IMR-90 (cell line): ENCODE results near the gene ARHGEF40. TPM values are rescaled to one million over a fixed set of nuclear protein-coding genes. Genes with fewer than 3 reads are reported as not detected.

ENCODE experiments used
- ATAC-seq: fragments of 200-7000 bp; cut with Tn5 transposase; 2 replicates; pipeline ENCODE4 v1.9.1; 2020; ENCODE audit warnings: low read depth, mild to moderate bottlenecking, moderate library complexity
- BruUV-seq: library from RNA; stranded (reverse); fragments of 400-500 nt; replicated peaks from 2 replicates; lab custom pipeline; 2021; lab: Mats Ljungman, UMichigan
- CTCF ChIA-PET: fragments of 300-600 bp; formaldehyde crosslinking; extraction: SDS; loops from one replicate; lab custom pipeline; 2021; ENCODE audit warnings: antibody characterized with exemption; lab: Yijun Ruan, JAX
- POLR2A ChIA-PET: fragments of 300-600 bp; sonication (Branson Sonifier 250); formaldehyde crosslinking; loops from one replicate; lab custom pipeline; 2022; ENCODE audit warnings: antibody characterized with exemption; ENCODE audit not compliant: unreplicated experiment; lab: Charles Lee
- DNase-seq: peaks from one replicate; pipeline ENCODE4 v3.0.0; 2013
- H2AFZ ChIP-seq: replicated peaks from 2 replicates; pipeline ENCODE3; 2013; ENCODE audit warnings: low read length, mild to moderate bottlenecking; ENCODE audit not compliant: poor library complexity
- H2AK5ac ChIP-seq: 2 replicates; pipeline ENCODE4 v1.6.1; 2013; ENCODE audit warnings: low read depth, low read length, inconsistent platforms
- H2AK9ac ChIP-seq: replicated peaks from 2 replicates; pipeline ENCODE3; 2013; ENCODE audit warnings: mild to moderate bottlenecking, low read depth, low read length, moderate library complexity; ENCODE audit not compliant: poor library complexity
- H2BK120ac ChIP-seq: 2 replicates; pipeline ENCODE4 v1.6.1; 2013; ENCODE audit warnings: low read depth, low read length, inconsistent platforms
- H2BK15ac ChIP-seq: 3 replicates; pipeline ENCODE4 v1.6.1; 2013; ENCODE audit warnings: low read depth, low read length, inconsistent platforms
- H2BK20ac ChIP-seq: 2 replicates; pipeline ENCODE4 v1.6.1; 2013; ENCODE audit warnings: low read depth, mild to moderate bottlenecking, inconsistent platforms, low read length, moderate library complexity
- H2BK5ac ChIP-seq: 2 replicates; pipeline ENCODE4 v1.6.1; 2013; ENCODE audit warnings: mild to moderate bottlenecking, low read depth, low read length, inconsistent platforms; ENCODE audit not compliant: poor library complexity, severe bottlenecking
- H3K14ac ChIP-seq: replicated peaks from 2 replicates; pipeline ENCODE4 v1.6.1; 2013; ENCODE audit warnings: low read depth, low read length, inconsistent platforms
- H3K18ac ChIP-seq: 2 replicates; pipeline ENCODE4 v1.6.1; 2013; ENCODE audit warnings: low read depth, low read length, control low read depth
- H3K23ac ChIP-seq: 2 replicates; pipeline ENCODE4 v1.6.1; 2013; ENCODE audit warnings: low read depth, low read length, inconsistent platforms
- H3K27ac ChIP-seq: 2 replicates; pipeline ENCODE4 v1.5.1; 2013; ENCODE audit warnings: mild to moderate bottlenecking, control low read depth, low read length; ENCODE audit not compliant: insufficient read depth
- H3K27me3 ChIP-seq: 2 replicates; pipeline ENCODE4 v1.6.1; 2013; ENCODE audit warnings: low read length; ENCODE audit not compliant: control insufficient read depth, insufficient read depth
- H3K36me3 ChIP-seq: 2 replicates; pipeline ENCODE4 v1.6.1; 2013; ENCODE audit warnings: low read length, mixed read lengths; ENCODE audit not compliant: control insufficient read depth, insufficient read depth
- H3K4ac ChIP-seq: 2 replicates; pipeline ENCODE4 v1.6.1; 2013; ENCODE audit warnings: low read depth, low read length, inconsistent platforms
- H3K4me1 ChIP-seq: 2 replicates; pipeline ENCODE4 v1.6.1; 2013; ENCODE audit warnings: low read length, mixed read lengths; ENCODE audit not compliant: control insufficient read depth, insufficient read depth
- H3K4me2 ChIP-seq: 2 replicates; pipeline ENCODE4 v1.6.1; 2013; ENCODE audit warnings: low read depth, mild to moderate bottlenecking, control low read depth, low read length, moderate library complexity
- H3K4me3 ChIP-seq: 2 replicates; pipeline ENCODE4 v1.5.1; 2013; ENCODE audit warnings: low read depth, mild to moderate bottlenecking, control low read depth, low read length, moderate library complexity; ENCODE audit not compliant: insufficient read depth
- H3K56ac ChIP-seq: 2 replicates; pipeline ENCODE4 v1.6.1; 2013; ENCODE audit warnings: low read length, inconsistent platforms; ENCODE audit not compliant: insufficient read depth; ENCODE audit errors: extremely low read depth
- H3K79me1 ChIP-seq, 2 experiments: 2 replicates each; pipeline ENCODE4 v1.6.1; 2013; ENCODE audit warnings: low read length in 2 of 2, inconsistent platforms in 1 of 2, low read depth in 1 of 2
- H3K9ac ChIP-seq: 2 replicates; pipeline ENCODE4 v1.6.1; 2013; ENCODE audit warnings: low read depth, low read length, control low read depth
- H3K9me1 ChIP-seq: 2 replicates; pipeline ENCODE4 v1.6.1; 2013; ENCODE audit warnings: low read length, inconsistent platforms; ENCODE audit not compliant: insufficient read depth
- H3K9me3 ChIP-seq: 2 replicates; pipeline ENCODE4 v1.6.1; 2013; ENCODE audit warnings: low read length; ENCODE audit not compliant: control insufficient read depth, insufficient read depth
- H4K20me1 ChIP-seq: 2 replicates; pipeline ENCODE4 v1.6.1; 2013; ENCODE audit warnings: low read length, inconsistent platforms; ENCODE audit not compliant: insufficient read depth
- H4K5ac ChIP-seq: 2 replicates; pipeline ENCODE4 v1.6.1; 2013; ENCODE audit warnings: mild to moderate bottlenecking, low read depth, low read length, control low read depth
- H4K8ac ChIP-seq, 2 experiments: 2 replicates each; pipeline ENCODE4 v1.6.1; 2013; ENCODE audit warnings: low read depth in 2 of 2, low read length in 2 of 2, control low read depth in 1 of 2, inconsistent platforms in 1 of 2
- H4K91ac ChIP-seq: 2 replicates; pipeline ENCODE4 v1.6.1; 2013; ENCODE audit warnings: low read depth, low read length, inconsistent platforms; ENCODE audit not compliant: insufficient read depth
- BHLHE40 ChIP-seq: fragments of 150-350 bp; IDR thresholded peaks from 2 replicates; pipeline ENCODE4 v1.6.1; 2016; ENCODE audit warnings: mild to moderate bottlenecking, low read depth, low read length
- CEBPB ChIP-seq: IDR thresholded peaks from 2 replicates; pipeline ENCODE4 v1.6.1; 2012; ENCODE audit warnings: low read depth, low read length, improper control_type of control experiment
- CHD1 ChIP-seq: IDR thresholded peaks from 2 replicates; pipeline ENCODE4 v1.6.1; 2012; ENCODE audit warnings: low read depth, low read length, improper control_type of control experiment
- FOS ChIP-seq: fragments of 150-350 bp; IDR thresholded peaks from 2 replicates; pipeline ENCODE4 v1.6.1; 2016; ENCODE audit warnings: low read depth, low read length
- MAFK ChIP-seq: IDR thresholded peaks from 2 replicates; pipeline ENCODE4 v1.6.1; 2012; ENCODE audit warnings: low read depth, low read length, improper control_type of control experiment
- MAZ ChIP-seq: IDR thresholded peaks from 2 replicates; pipeline ENCODE4 v1.6.1; 2012; ENCODE audit warnings: low read depth, mild to moderate bottlenecking, low read length, improper control_type of control experiment, moderate library complexity, borderline replicate concordance
- MXI1 ChIP-seq: IDR thresholded peaks from 2 replicates; pipeline ENCODE4 v1.6.1; 2012; ENCODE audit warnings: low read depth, mild to moderate bottlenecking, low read length, moderate library complexity, borderline replicate concordance
- NFE2L2 ChIP-seq: fragments of 150-350 bp; IDR thresholded peaks from 2 replicates; pipeline ENCODE4 v1.6.1; 2016; ENCODE audit warnings: low read depth, mild to moderate bottlenecking, low read length
- POLR2A ChIP-seq: IDR thresholded peaks from 2 replicates; pipeline ENCODE4 v1.6.1; 2012; ENCODE audit warnings: mild to moderate bottlenecking, low read depth, low read length
- RAD21 ChIP-seq: IDR thresholded peaks from 2 replicates; pipeline ENCODE4 v1.6.1; 2012; ENCODE audit warnings: low read length, improper control_type of control experiment
- RFX5 ChIP-seq: IDR thresholded peaks from 2 replicates; pipeline ENCODE4 v1.8.0; 2012; ENCODE audit warnings: low read depth, mild to moderate bottlenecking, low read length, moderate library complexity
- SMC3 ChIP-seq: fragments of 150-350 bp; IDR thresholded peaks from 2 replicates; pipeline ENCODE4 v1.6.1; 2016; ENCODE audit warnings: low read depth, mild to moderate bottlenecking, antibody characterized with exemption, low read length, moderate library complexity
- WGBS, 2 experiments: methylation state at CpG; one replicate each; pipeline versions ENCODE4 v1.1.5 to v1.1.7; 2013; ENCODE audit warnings: missing lambda C conversion rate in 2 of 2; ENCODE audit not compliant: insufficient read length in 1 of 2; ENCODE audit errors: extremely low coverage in 2 of 2; 5-methylcytosine and 5-hydroxymethylcytosine counted together
- dilution Hi-C: fragments of 300-500 bp; cut with HindIII; formaldehyde crosslinking; loops from one replicate; pipeline ENCODE4 v1.14.3; 2018; ENCODE audit warnings: low sequenced_read_pairs; ENCODE audit not compliant: unreplicated experiment
- in situ Hi-C: fragments of 300-500 bp; cut with MboI; formaldehyde crosslinking; loops from 3 replicates; pipeline ENCODE4 v1.14.3; 2019; ENCODE audit warnings: low sequenced_read_pairs, inconsistent platforms, mixed read lengths
- intact Hi-C: fragments of 100-400 bp; cut with micrococcal nuclease; formaldehyde crosslinking; loops from 2 replicates; pipeline ENCODE4 v1.10.0; 2022
- polyA plus RNA-seq, 3 experiments: library from polyadenylated mRNA; depleted of rRNA; stranded (reverse); fragments of >200 nt; gene quantifications; 2 replicates each; pipeline ENCODE4 v1.2.3, GENCODE V29; 2012; ENCODE audit warnings: low replicate concordance in 1 of 3
- total RNA-seq: library from RNA; depleted of rRNA; stranded (reverse); fragments of >200 nt; gene quantifications from 2 replicates; pipeline ENCODE4 v1.2.3, GENCODE V29; 2012
- TF ChIP-seq, protein P1 (sequence below): fragments of 150-350 bp; IDR thresholded peaks from 2 replicates; pipeline ENCODE4 v1.6.1; 2017; ENCODE audit warnings: mild to moderate bottlenecking, antibody characterized with exemption, low read length, low read depth
- TF ChIP-seq, protein P2 (sequence below): fragments of 150-350 bp; IDR thresholded peaks from 2 replicates; pipeline ENCODE4 v1.6.1; 2016; ENCODE audit warnings: low read depth, mild to moderate bottlenecking, low read length, moderate library complexity, borderline replicate concordance
- TF ChIP-seq, protein P3 (sequence below): conservative IDR thresholded peaks from 2 replicates; pipeline ENCODE4 v1.5.1; 2012; ENCODE audit warnings: mild to moderate bottlenecking, low read depth, low read length, improper control_type of control experiment

Gene ARHGEF40
- total and polyA plus RNA-seq, 2 of the 4 experiments (the other 2 are of a cell fraction), result 18.1 to 58.4 TPM

DNA sequence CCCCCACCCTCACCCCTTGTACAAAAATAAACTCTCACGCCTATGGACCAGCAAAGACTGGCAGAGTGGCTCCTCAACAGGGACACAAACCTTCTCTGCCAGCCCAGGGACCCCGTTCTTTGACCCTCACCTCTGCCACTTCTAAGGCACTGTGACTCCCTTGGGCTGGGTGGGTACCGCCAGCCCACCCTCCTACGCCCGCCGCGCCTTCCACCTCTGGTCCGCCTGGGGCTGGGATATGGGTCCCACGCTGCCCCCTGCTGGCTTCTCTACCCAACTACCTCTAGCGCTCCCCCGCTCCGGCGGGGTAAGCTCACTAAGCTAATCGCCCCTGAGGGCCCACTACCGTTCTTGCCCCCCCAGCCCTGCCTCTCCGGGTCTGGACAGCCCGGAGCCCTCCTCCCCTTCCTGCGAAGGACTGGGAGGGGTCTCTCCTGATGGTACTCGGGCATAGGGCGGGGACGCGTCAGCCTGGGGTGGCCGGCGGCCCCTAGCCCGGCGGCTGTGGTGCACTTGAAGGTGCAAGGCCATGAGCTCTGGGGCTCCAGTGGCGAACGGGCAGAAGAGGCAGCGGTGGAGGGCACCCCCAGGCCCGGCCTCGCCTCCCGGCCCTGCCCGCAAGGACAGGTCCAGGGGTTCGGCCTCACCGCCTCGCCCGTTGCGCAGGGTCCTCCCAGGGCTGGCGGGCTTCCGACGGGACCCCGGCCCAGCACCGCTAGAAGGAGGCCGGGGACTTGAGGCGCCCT is 20.3 kb downstream of the ARHGEF40 start:
- no peak for TF ChIP-seq NFE2L2
- no peak for TF ChIP-seq POLR2A
- TF ChIP-seq, protein P1, sequence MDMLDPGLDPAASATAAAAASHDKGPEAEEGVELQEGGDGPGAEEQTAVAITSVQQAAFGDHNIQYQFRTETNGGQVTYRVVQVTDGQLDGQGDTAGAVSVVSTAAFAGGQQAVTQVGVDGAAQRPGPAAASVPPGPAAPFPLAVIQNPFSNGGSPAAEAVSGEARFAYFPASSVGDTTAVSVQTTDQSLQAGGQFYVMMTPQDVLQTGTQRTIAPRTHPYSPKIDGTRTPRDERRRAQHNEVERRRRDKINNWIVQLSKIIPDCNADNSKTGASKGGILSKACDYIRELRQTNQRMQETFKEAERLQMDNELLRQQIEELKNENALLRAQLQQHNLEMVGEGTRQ, result no peak
- no peak for TF ChIP-seq MAFK
- no peak for TF ChIP-seq CHD1
- TF ChIP-seq, protein P2, sequence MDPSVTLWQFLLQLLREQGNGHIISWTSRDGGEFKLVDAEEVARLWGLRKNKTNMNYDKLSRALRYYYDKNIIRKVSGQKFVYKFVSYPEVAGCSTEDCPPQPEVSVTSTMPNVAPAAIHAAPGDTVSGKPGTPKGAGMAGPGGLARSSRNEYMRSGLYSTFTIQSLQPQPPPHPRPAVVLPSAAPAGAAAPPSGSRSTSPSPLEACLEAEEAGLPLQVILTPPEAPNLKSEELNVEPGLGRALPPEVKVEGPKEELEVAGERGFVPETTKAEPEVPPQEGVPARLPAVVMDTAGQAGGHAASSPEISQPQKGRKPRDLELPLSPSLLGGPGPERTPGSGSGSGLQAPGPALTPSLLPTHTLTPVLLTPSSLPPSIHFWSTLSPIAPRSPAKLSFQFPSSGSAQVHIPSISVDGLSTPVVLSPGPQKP, result no peak
- no peak for TF ChIP-seq BHLHE40
- no peak for TF ChIP-seq FOS
- TF ChIP-seq, protein P3, sequence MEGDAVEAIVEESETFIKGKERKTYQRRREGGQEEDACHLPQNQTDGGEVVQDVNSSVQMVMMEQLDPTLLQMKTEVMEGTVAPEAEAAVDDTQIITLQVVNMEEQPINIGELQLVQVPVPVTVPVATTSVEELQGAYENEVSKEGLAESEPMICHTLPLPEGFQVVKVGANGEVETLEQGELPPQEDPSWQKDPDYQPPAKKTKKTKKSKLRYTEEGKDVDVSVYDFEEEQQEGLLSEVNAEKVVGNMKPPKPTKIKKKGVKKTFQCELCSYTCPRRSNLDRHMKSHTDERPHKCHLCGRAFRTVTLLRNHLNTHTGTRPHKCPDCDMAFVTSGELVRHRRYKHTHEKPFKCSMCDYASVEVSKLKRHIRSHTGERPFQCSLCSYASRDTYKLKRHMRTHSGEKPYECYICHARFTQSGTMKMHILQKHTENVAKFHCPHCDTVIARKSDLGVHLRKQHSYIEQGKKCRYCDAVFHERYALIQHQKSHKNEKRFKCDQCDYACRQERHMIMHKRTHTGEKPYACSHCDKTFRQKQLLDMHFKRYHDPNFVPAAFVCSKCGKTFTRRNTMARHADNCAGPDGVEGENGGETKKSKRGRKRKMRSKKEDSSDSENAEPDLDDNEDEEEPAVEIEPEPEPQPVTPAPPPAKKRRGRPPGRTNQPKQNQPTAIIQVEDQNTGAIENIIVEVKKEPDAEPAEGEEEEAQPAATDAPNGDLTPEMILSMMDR, result peak; percentile 43
- no peak for TF ChIP-seq MXI1
- TF ChIP-seq SMC3, result peak; percentile 28; the same call in 1 of the 2 replicates
- no peak for TF ChIP-seq MAZ
- TF ChIP-seq CEBPB, result no peak
- peak; percentile 51 for TF ChIP-seq RAD21
- TF ChIP-seq RFX5, result no peak
- H3K27me3 ChIP-seq, result no peaks in the 10 kb centered on the region

More for the DNA sequence above, 20.3 kb downstream of the ARHGEF40 start:
- Histone ChIP-seq H4K8ac (no peak overlapping the region), H3K14ac (no peak overlapping the region), H3K23ac (no peak overlapping the region), H4K20me1 (peaks cover 6% of the 10 kb centered on the region), H4K91ac (no peak overlapping the region), H3K56ac (no peak overlapping the region), H2AK5ac (no peak overlapping the region), H2BK15ac (no peak overlapping the region), H3K9ac (no peak overlapping the region), H4K5ac (no peak overlapping the region), H2AFZ (no peak overlapping the region), H3K4me2 (no peak overlapping the region), H3K18ac (no peak overlapping the region), H3K9me1 (0 out of 2 replicates have a peak, but pooled peaks cover 2% of the 10 kb centered on the region), H3K27ac (no peak overlapping the region), H3K4me3 (no peak overlapping the region), H2AK9ac (no peak overlapping the region), H2BK20ac (no peak overlapping the region), H2BK5ac (no peak overlapping the region), H3K4ac (no peak overlapping the region), H3K9me3 (no peaks in the 10 kb centered on the region), H3K79me1 (peaks cover 3 to 11% of the 10 kb centered on the region in 2 experiments; a peak in 2 of 4 replicates), H3K36me3 (peaks cover 37% of the 10 kb centered on the region), H2BK120ac (no peak overlapping the region), H3K4me1 (peaks cover 15% of the 10 kb centered on the region)
- ATAC-seq (no peak), DNase-seq (no peak)
- CTCF ChIA-PET, result interaction anchor here (2.5 kb wide), 1 partner anchor 22 kb away, joined by 10 read pairs; no protein-coding TSS in a partner anchor
- dilution Hi-C loops, result no loop called here
- no TSS peak for BruUV-seq
- POLR2A ChIA-PET, result no interaction called here
- WGBS, 2 experiments, result 92% methylated on average over 11 of the region's 45 CpGs; no CpG with 5 or more reads in 1 of the 2 experiments
- in situ Hi-C loops, result loop anchor here (25.0 kb wide), 2 partner anchors 628 to 753 kb away; partner anchors contain the start of genes APEX1, CCNB1IP1, OSGEP and PARP2
- intact Hi-C loops, result no loop called here
